Activated gamma-delta T cell treated with anti-CD3 and anti-CD28 coated beads, Interleukin-2, amount 50 U/mL, for 16 hours (primary cell): ENCODE data around the gene PTPRN.
"Not testable (repeated sequence)": the region's sequence is repeated elsewhere in the genome, so short reads cannot be mapped to it uniquely, and the experiment has no call there.

Experiments used
- DNase-seq: peaks from one replicate; pipeline ENCODE4 v3.0.0-alpha.2; 2020; ENCODE audit warnings: low read depth

The PTPRN gene

GRCh38 chr2:219309278-219309677 lies at the start of gene PTPRN:
TSS of gene PTPRN (minus strand) at chr2:219309401. CDS start at chr2:219309332, 69 bp downstream.
- no peak for DNase-seq

GRCh38 chr2:219358170-219359075 lies 49.2 kb upstream of the PTPRN start:
- no peak for DNase-seq

GRCh38 chr2:219356834-219357233 lies 47.6 kb upstream of the PTPRN start:
- no peak for DNase-seq

- no peak for DNase-seq
These were observed 45.4 kb upstream of the PTPRN start for GRCh38 chr2:219354582-219354981.

GRCh38 chr2:219353129-219353528 lies 43.9 kb upstream of the PTPRN start:
- no peak for DNase-seq

GRCh38 chr2:219352448-219353023 lies 43.3 kb upstream of the PTPRN start:
- DNase-seq: peak; percentile 39

- no peak for DNase-seq
These were observed 41.6 kb upstream of the PTPRN start for GRCh38 chr2:219350710-219351221.

GRCh38 chr2:219350215-219350614 lies 41.0 kb upstream of the PTPRN start:
- no peak for DNase-seq

- no peak for DNase-seq
These were observed 35.7 kb upstream of the PTPRN start for GRCh38 chr2:219344751-219345430.

- no peak for DNase-seq
These were observed 26.2 kb upstream of the PTPRN start for GRCh38 chr2:219335373-219335786.

GRCh38 chr2:219334076-219334475 lies 24.9 kb upstream of the PTPRN start:
- DNase-seq: no peak

GRCh38 chr2:219332542-219332941 lies 23.3 kb upstream of the PTPRN start, which contains the start of gene RESP18:
TSS of gene RESP18 (minus strand) at chr2:219332744.
- DNase-seq: no peak

GRCh38 chr2:219331560-219332213 lies 22.5 kb upstream of the PTPRN start:
- DNase-seq: no peak

GRCh38 chr2:219327719-219328118 lies 18.5 kb upstream of the PTPRN start:
- no peak for DNase-seq

GRCh38 chr2:219325657-219326315 lies 16.6 kb upstream of the PTPRN start:
- DNase-seq: no peak

- DNase-seq: no peak
These were observed 15.9 kb upstream of the PTPRN start for GRCh38 chr2:219325136-219325535.

- no peak for DNase-seq
These were observed 14.2 kb upstream of the PTPRN start for GRCh38 chr2:219323434-219323833.

- DNase-seq: no peak
These were observed 5.7 kb upstream of the PTPRN start for GRCh38 chr2:219314804-219315468.

GRCh38 chr2:219312683-219313263 lies 3.6 kb upstream of the PTPRN start:
- DNase-seq: not testable (repeated sequence)
